H7 (cell line): ENCODE data around the gene ZNF669. TPM values are rescaled to one million over a fixed set of nuclear protein-coding genes. Genes with fewer than 3 reads are reported as not detected.

Experiments used
- DNase-seq: peaks from one replicate; pipeline ENCODE4 v3.0.0; 2012
- H3K27me3 ChIP-seq: 2 replicates; pipeline ENCODE4 v1.6.0; 2011; ENCODE audit warnings: mild to moderate bottlenecking, low read length; ENCODE audit not compliant: control insufficient read depth, insufficient read depth
- H3K36me3 ChIP-seq: replicated peaks from 2 replicates; pipeline ENCODE4 v1.5.1; 2011; ENCODE audit warnings: low read length; ENCODE audit not compliant: control insufficient read depth, insufficient read depth
- H3K4me3 ChIP-seq: 2 replicates; pipeline ENCODE4 v1.5.1; 2011; ENCODE audit warnings: low read depth, mild to moderate bottlenecking, control low read depth, low read length, moderate library complexity; ENCODE audit not compliant: insufficient read depth
- total RNA-seq: library from RNA; depleted of rRNA; stranded (reverse); fragments of >200 nt; shearing (Covaris generic); gene quantifications from 2 replicates; pipeline ENCODE4 v1.2.3, GENCODE V29; 2014; rRNA removed

ZNF669 gene
- total RNA-seq, 1 experiment from 2014 or later: 19.8 TPM

- DNase-seq: no peak
- Histone ChIP-seq H3K4me3 (no peak overlapping the region), H3K27me3 (no peaks in the 10 kb centered on the region), H3K36me3 (peaks cover 1% of the 10 kb centered on the region; the same call in 1 of the 2 replicates)
These were observed 39.9 kb downstream of the ZNF669 start for GRCh38 chr1:247064304-247064703.

GRCh38 chr1:247060771-247061170 lies 43.4 kb downstream of the ZNF669 start:
- DNase-seq: no peak
- Histone ChIP-seq H3K27me3 (no peaks in the 10 kb centered on the region), H3K36me3 (peaks cover 1% of the 10 kb centered on the region; the same call in 1 of the 2 replicates), H3K4me3 (no peak overlapping the region)

- no peak for DNase-seq
- Histone ChIP-seq H3K36me3 (no peaks in the 10 kb centered on the region), H3K4me3 (no peak overlapping the region), H3K27me3 (no peaks in the 10 kb centered on the region)
These were observed 48.1 kb downstream of the ZNF669 start for GRCh38 chr1:247056071-247056470.

- no peaks in the 10 kb centered on the region for H3K27me3 ChIP-seq
These were observed 49.2 kb downstream of the ZNF669 start for GRCh38 chr1:247054992-247055415.

More at GRCh38 chr1:247054992-247055415, 49.2 kb downstream of the ZNF669 start:
- no peak for DNase-seq
- Histone ChIP-seq H3K36me3 (no peaks in the 10 kb centered on the region), H3K4me3 (no peak overlapping the region)

Other genes with a start within 250 kb of the ZNF669 start
- gene AHCTF1, start 172.4 kb downstream of the ZNF669 start, total RNA-seq: 43.4 and 62.9 TPM in 2 replicates
- gene ZNF695, start 96.3 kb downstream of the ZNF669 start, total RNA-seq: 15.3 and 22.7 TPM in 2 replicates
- gene ZNF670, start 25.5 kb downstream of the ZNF669 start, total RNA-seq: 16.4 and 28.7 TPM in 2 replicates
- gene ZNF124, start 67.7 kb upstream of the ZNF669 start, total RNA-seq: 50.3 and 54.5 TPM in 2 replicates
- not detected in 2 replicates for gene VN1R5, start 151.7 kb upstream of the ZNF669 start, total RNA-seq
- 127 and 150 TPM in 2 replicates for gene ZNF496, start 227.5 kb upstream of the ZNF669 start, total RNA-seq